Stimulated activated CD8-positive, alpha-beta memory T cell treated with anti-CD3 and anti-CD28 coated beads, Interleukin-15, amount 100 ng/mL, for 4 hours (primary cell): Measurements from ENCODE around the gene GPR137B.

Source experiments
- DNase-seq, 2 donors: peaks; one replicate each; pipeline ENCODE4 v3.0.0-alpha.2; 2020; ENCODE audit warnings: low read depth in 2 of 2

The GPR137B gene

DNA sequence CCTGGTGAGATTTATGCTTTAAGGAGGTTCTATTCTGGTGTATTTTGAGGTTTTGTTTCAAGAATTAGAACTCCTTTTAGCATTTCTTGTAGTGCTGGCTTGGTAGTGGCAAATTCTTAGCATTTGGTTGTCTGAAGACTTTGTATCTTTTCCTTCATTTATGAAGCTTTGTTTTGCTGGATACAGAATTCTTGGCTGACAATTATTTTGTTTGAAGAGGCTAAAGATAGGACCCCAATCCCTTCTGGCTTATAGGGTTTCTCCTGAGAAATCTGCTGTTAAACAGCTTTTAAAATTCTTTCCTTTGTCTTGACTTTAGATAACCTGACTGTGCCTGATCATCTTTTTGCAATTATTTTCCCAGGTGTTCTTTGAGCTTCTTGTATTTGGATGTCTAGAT, 58.6 kb downstream of the GPR137B start:
- no peak for DNase-seq

DNA sequence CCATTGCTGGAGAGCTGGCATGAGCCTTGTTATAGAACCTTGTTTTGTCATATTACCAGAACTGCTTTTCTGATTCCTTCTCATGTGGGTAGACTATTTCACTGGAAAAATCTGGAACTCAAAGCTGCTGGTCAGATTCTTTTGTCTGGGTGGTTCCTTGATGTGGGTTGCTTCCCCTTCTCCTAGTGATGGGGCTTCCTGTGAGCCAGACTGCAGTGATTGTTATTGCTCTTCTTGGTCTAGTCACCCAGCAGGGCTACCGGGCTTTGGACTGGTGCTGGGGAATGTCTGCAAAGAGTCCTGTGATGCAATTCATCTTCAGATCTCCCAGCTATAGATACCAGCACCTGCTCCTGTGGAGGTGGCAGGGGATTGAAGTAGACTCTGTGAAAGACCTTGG, 59.4 kb downstream of the GPR137B start:
- no peak for DNase-seq

DNA sequence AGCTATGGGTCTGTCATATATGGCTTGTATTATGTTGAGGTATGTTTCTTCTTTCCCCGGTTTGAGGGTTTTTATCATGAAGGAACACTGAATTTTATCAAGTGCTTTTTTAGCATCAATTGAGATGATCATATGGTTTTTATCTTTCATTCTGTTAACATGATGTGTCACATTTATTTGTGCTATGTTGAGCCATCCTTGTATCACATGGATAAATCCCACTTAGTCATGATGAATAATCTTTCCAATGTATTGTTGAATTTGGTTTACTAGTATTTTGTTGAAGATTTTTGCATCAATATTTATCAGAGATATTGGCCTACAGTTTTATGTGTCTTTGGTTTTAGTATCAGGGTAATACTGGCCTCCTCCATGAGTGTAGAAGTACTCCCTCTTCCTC, 61.7 kb downstream of the GPR137B start:
- DNase-seq: no peak

DNA sequence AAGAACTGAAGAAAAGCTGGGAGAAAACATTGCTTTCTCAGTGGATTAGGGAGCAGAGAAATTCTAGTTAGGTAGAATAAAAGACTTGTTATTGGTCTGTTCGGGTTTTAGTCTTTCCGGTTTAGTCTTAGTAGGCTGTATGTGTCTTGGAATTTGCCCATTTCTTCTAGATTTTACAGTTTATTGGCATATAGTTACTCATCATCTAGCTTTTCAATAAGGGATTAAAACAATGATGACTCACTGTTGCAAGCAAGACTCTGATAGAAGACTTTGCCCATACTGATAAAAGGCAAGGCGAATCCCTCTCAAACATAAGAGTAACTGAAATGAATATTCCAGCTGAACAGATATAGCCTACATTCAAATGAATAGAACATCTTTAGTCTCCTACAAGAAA, 62.3 kb downstream of the GPR137B start:
- no peak for DNase-seq

DNA sequence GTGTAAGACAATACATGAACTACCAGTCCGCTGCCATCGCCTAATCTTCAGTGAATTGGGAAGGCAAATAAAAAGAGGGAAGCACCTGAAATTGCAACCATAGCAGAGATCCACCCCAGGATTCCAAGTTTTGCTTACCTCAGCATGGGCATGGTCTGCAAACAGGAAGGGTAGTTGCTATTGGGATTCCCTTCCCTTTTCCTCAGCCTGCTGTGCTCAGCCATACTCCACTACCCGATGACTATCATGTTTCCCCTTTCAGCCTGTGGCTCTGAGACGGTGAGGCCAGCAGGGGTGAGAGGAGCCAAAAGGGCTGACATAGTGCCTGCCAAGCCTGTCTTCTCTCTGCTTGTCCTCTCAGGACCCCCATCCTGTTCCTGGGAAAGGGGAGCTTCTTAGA, 64.2 kb downstream of the GPR137B start:
- no peak for DNase-seq

DNA sequence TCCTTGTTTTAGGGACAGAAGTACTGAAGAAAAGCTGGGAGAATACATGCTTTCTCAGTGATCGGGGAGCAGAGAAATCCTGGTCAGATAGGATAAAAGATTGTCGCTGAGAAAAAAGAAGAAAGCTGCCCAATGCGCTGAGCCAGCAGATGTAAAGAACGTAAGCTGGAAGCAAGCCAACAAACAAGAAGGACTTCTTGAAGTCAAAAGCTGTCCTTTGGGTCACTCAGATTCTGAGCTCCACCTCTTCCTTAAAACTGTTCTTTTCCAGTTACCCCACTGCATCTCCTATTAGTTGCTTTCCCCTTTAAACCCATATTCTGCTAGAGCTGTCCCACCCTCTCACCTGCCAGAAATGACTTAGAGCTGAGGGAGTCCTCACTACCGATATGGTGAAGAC, 64.8 kb downstream of the GPR137B start:
- DNase-seq: no peak

DNA sequence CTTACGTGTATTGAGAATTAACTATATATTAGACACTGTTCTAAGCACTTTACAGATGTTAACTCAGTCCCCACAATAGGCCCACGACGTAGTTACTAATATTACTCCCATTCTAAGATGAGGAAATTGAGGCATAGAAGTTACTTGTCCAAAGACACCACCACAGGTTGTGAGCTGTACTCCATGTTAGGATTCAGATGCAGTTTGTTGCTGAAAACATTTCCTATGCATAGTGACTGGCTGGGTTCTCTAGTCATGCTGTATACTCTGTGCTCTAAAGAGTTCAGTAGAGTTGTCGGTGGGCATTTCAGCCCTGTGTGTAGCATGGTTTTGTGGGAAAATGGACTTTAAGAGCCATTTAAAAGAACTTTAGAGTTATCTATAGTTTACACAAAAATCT, 65.2 kb downstream of the GPR137B start:
- DNase-seq: no peak

DNA sequence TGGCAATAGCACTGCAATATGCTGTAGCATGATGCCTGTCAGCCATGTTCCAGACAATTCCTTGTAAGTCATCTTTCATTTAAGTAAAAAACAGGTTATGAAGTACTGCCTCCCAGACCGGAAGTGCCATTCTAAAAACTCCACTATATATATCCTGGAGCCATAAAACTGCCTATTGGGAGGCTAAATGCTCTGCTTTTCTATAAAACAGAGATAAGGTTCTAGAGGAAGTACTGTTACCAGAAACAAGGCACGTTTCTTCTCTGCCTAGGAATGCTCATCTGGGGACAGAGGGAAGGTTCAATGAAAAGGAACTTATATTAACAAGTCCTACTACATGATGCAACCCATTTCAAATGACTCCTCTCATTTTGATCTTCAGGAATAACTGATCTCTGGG, 66.8 kb downstream of the GPR137B start:
- DNase-seq: no peak

DNA sequence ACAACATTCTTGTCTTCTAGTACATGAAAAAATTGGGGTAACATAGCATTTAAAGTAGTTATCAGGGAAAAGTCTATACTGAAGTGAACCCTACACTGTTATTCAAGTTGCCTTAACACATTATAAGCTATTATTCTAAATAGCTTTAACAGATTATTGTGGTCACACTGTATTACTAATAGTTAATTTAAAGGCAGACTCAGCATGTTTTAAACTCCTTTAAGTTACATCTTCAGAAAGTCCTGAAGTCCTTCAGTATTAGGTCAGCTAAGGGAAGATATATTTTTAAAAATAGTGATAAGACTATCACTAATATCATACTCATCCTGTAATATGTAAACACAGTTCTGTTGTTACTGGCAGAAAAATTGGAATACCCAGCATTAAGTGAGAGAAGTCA, 67.4 kb downstream of the GPR137B start:
- DNase-seq: no peak

DNA sequence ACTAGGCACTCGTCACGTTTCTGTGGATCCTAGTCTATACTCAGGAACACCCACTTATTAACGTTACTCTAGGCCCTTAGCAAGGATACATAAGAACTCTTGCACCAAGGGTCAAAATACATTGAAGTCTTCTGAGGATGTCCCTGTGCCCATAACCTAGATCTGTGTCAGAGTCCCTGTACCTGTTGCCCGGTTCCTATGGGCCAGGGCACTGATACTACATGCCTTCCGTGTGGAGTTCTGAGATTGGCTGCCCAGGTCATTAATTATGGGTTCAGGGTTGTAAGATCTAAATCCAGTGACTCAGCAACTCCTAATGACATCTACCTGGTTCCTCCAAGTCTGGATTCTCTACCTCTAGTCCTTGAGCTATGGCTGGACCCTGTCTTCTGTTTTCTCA, 69.5 kb downstream of the GPR137B start:
- no peak for DNase-seq

DNA sequence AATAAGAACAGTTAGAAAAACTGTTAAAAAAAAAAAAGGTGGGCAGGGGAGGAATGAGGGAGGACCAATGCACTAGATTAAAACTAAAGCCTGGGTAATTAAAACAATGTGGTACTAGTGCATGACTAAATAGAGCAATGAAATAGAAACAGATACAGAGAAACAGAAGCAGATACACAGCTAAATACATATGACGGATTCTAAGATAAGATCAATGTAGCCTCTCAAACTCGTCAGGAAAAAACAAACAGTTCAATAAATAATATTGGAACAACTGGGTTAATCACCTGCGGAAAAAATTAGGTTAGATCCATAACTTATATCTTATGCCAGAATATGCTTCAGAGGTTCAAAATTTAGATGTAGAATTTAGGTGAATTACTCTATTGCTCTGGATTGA, 71.2 kb downstream of the GPR137B start:
- no peak for DNase-seq

DNA sequence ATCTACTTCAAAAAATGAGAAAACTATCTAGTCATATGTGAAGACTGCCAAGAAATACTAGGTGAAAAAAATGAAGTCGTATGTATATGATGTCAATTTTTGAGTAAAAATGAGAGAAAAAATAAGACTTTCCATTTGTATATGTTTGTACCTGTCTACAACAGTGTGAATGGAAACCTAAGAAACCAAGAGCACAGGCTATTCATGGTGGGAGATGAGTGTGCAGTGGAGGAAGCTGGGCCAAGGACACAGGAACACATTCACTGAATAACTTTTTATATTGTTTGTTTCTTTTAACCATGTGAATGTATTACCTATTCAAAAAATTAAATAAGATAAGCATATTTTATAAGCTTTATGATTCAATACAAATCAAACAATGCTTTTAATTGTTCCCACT, 72.4 kb downstream of the GPR137B start:
- DNase-seq: no peak

DNA sequence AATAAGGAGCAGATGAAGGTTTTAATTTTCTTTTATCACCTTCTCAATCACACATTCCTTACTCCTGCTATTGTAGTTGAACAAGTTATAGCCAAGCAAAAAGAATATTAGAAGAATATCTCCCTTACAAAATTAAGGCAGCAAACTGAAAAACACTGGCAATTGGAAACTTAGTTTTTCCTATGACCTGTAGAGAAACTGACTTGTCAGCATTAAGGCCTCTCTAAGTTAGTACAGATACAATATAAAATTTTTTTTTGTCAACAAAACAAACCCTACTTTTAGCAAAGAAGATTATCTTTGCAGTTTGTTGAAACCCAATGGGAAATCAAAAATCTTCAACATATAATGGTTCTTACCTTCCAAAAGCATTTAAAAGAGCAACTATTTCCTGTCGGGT, 78.1 kb downstream of the GPR137B start:
- DNase-seq: no peak

DNA sequence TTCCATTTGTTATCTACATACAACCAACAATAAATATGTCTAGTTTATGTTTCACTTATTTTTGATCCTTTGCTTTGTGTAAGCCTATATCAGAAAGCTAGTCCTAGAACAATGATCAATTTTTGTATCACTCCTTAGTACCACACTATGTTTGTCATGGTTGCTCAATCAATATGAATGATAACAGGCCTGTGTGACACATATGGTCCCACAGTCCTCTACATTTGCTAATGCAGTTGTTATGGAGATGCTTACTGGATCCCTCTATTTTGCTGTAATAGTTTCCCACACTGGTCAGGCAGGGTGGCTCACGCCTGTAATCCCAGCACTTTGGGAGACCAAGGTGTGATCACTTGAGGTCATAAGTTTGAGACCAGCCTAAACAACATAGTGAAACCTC, 80.3 kb downstream of the GPR137B start:
- no peak for DNase-seq

DNA sequence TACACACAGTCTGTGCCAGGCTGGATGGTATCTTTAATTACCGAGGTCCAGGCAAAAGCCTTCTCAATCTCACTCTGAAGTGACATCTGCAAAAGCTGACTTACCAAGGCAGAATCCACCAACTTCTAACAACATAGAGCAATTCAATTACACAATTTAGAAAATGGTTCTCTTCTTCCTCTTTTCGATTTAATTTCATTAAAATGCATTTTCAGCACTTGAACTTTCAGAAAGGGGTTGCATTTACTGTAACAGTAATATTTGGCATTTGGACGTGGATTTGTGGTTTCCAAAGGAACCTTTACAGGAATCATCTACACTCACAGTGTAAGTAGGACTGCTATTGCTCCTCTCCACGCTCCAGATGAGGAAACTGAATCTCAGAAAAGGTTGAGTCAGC, 86.1 kb downstream of the GPR137B start:
- DNase-seq: no peak

DNA sequence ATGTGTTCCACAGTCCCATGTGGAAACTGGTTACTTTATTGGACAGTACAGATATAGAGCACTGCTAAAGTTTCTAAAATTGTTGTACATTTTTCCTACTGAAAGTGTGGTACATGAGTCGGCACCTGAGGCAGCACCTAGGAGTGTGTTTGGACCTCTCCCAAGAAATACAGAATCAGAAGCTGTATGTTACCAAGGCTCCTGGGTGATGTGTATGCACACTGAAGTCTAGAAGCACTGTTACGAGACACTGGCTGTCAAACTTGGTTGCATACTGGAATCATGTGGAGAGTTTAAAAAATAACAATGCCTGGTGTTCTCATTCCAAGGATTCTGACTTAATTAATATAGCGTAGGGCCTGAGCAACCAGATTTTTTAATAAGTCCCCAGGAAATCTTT, 92.8 kb downstream of the GPR137B start:
- DNase-seq: no peak

DNA sequence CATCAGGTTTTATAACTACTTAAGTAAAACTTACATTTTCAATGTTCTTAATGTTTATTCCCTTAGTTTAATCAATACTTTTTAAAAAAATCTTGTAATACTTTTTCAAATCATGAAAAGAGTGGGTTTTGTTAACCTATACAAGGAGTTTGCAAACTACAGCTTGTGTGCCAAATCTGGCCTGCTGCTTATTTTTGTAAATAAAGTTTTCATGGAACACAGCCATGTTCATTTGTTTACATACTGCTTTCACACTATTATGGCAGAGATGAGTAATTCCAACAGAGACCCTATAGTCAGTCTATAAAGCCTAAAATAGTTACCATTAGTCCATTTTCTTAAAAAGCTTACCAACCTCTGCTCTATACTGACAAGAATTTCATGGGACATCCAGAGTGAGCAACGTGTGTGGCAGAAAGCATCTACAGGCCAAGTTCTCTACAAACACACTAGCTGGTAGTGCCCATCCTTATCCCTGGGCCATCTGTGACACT, 96.8 kb downstream of the GPR137B start:
- no peak for DNase-seq

DNA sequence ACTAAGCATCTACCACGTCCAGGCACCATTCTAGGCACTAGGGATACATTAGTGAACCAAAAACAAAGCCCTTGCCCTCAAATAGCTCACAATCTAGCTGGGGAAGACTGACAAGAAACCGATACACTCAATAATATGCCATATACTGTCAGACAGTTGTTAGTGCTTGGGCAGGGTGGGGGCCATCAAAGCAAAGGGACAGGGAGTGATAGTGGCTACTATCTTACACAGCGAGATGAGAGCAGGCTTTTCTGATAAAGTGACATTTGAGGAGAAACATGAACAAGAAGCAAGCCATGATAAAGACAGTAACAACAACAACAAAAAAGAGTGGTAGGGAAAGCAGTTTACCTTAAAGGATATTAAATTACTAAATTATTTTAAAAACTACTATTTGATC, 98.3 kb downstream of the GPR137B start:
- DNase-seq: no peak

DNA sequence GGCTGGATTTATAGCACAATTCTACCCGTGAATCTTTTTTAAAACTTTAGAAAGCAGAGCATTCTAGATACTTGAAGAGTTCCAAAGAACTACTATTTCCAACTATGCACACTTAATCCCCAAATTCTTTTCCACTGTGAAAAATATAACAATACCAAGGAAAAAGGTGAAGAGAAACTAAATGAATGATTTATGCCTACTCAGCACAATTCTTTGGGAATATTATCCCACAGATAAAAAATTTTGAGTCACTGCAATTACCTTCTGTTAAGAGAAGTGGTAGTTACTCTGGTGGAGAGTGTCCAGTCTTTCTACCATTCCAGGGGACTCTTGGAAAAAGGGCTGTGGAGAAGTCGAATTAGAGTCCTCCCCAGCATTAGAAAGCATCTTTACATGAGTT, 100.2 kb downstream of the GPR137B start:
- no peak for DNase-seq

DNA sequence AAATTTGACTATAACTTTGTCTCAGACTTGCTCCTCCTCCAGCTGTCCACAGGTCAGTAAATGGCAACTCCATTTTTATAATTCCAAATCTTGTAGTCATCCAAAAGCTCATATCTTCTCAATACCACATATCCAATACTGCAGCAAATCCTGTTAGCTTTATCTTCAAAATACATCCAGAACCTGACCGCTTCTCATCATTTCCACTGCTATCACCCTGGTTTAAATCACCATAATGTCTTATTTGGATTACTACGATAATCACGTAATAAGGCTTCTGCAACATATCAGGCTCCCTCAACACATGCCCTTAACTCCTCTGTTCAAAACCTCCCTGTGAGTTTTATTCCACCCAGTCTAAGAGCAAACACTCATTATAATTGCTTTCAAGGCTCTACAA, 104.9 kb downstream of the GPR137B start:
- no peak for DNase-seq

DNA sequence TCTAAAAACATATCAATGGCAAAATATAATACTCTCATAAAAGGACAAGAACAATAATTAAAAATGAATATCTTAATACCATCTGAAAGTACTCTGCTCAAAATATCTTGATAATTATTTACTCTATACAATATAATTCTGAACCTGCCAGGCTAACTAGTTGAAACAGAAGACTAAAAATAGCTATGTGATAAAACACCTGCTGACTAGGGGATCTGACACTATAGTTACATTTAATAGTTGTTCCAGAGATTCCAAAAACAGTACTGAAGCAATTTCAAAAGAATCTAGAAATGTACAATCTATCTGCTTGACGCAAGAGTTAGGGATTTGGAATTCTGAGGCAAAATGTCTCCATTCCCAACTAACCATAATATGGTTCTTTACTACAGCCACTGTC, 109.2 kb downstream of the GPR137B start:
- DNase-seq: no peak

DNA sequence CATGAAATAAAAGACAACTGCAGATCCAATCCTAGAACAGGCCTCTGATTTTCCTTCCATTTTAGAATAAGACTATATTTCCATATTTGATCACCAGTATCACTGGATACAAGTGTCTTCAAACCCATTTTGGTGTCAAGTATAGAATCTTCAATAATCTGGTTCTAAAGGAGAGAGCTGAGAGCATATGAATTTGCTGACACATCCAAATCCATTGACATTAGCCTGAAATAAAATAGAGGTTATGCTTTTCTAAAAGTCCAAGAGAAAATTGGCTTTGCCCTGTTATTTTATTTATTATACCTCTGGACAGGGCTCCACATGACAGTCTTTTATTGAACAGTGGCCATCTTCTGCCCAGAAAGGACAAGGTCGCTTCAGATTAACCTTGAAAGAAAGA, 110.8 kb downstream of the GPR137B start:
- no peak for DNase-seq

DNA sequence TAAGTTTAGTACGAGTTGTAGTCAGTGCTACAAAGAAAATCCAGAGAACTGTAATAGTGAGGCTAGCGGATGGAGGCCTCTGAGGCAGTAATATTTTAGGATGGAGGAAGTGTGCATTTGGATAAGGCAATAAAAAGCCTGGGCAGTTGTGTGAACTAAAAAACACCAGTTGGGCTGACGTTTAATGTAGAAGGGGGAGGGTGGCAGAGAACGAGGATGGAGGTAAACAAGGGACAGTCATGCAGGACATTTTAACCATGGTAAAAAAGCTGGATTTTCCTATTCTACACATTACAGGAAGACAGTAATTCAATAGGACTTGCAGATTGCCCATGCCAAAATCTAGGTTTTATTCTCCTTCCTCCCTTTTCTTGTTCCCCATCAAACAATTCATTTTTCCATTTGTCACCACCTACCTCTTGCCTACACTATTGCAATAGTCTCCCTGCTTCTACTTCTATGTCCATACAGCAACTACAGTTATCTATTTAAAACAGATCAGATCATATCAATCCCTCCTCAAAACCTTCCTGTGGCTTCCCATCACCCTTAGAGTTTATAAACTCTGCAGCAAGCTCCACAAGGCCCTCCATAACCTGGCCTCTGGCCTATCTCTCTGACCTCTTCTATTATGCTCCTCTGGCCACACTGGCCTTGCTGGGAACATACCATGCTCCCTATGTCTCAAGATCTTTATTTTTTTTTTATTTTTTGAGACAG, 111.7 kb downstream of the GPR137B start:
- DNase-seq: no peak

DNA sequence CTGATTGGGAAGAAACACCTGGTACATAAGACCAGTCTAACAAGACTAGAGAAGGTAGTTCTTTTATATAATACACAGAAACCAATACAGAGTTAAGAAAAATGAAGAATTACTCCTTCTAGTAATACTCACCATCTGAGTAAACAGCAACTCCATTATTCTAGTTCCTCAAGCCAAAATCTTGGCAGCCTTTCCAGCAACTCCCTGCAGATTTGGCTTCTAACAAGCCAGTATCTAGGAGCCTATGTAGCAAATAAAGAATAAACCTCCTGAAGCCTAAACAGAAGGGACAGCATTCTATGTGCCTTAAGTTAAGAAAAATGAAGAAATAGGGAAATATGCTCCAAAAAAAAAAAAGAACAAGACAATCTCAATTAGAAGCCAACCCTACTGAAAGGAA, 114.9 kb downstream of the GPR137B start:
- DNase-seq: no peak
